PFSK-1 (cell line): ENCODE results near the gene CCSER2.

Experiments used
- POLR2AphosphoS5 ChIP-seq: IDR thresholded peaks from 2 replicates; pipeline ENCODE4 v1.6.1; 2012; ENCODE audit warnings: low read depth, mild to moderate bottlenecking, control low read depth, low read length, moderate library complexity
- TAF1 ChIP-seq: IDR thresholded peaks from 2 replicates; pipeline ENCODE4 v1.6.1; 2012; ENCODE audit warnings: low read length, control low read depth, borderline replicate concordance; ENCODE audit not compliant: insufficient read depth
- TF ChIP-seq, protein P1 (sequence below), 2 experiments: IDR thresholded peaks; 2 replicates each; pipeline versions ENCODE4 v1.6.1 to v1.8.0; 2011 to 2012; ENCODE audit warnings: low read depth in 2 of 2, low read length in 2 of 2, control low read depth in 1 of 2, inconsistent platforms in 1 of 2, mild to moderate bottlenecking in 1 of 2, moderate library complexity in 1 of 2; ENCODE audit not compliant: insufficient read depth in 1 of 2

DNA sequence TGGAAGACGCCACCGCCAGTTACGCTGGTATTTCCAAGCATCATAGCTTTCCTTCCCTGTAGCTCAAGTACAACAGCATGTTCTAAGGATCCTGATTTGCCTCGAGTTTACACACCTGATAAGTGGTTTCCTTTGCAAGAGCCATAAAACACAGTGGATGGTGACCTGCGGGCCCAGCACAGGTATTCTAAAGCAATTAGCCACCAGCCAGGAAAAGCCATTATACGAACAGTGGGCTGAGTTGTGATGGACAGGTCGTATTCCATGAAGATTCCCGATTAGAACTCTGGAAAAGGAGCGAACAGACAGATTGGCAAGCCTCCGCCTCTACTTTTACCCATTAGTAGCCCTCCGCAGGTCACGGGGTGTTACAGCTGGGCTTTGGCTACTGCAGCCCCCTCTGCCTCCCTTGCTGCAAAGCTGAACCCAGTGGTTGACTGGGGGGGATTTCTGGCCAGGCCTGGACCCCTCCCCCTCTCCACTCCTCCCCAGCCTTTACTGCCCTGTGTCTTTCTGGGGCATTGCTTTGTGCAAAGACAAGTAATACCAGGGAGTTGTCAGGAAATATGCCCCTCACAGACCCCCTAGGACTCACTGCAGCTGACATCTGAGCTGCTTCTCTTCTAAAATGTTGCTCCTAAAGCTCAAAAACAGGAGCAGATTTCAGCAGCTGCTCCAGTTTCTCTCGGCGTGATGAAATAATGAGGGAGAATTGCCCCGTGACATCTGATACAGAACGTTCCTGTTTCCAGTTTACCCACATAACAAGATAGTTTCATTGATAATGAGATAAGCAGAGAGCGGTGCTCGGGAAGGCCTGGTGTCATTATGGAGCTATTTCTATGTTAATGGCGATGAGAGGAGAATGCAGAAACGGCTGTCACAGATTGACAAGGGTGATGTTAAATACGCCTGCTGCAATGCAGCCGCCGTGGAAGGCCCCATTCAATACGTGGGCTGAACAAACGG lies 214.4 kb downstream of the CCSER2 start:
- no peak for TF ChIP-seq POLR2AphosphoS5
- no peak for TF ChIP-seq TAF1
- TF ChIP-seq, protein P1, sequence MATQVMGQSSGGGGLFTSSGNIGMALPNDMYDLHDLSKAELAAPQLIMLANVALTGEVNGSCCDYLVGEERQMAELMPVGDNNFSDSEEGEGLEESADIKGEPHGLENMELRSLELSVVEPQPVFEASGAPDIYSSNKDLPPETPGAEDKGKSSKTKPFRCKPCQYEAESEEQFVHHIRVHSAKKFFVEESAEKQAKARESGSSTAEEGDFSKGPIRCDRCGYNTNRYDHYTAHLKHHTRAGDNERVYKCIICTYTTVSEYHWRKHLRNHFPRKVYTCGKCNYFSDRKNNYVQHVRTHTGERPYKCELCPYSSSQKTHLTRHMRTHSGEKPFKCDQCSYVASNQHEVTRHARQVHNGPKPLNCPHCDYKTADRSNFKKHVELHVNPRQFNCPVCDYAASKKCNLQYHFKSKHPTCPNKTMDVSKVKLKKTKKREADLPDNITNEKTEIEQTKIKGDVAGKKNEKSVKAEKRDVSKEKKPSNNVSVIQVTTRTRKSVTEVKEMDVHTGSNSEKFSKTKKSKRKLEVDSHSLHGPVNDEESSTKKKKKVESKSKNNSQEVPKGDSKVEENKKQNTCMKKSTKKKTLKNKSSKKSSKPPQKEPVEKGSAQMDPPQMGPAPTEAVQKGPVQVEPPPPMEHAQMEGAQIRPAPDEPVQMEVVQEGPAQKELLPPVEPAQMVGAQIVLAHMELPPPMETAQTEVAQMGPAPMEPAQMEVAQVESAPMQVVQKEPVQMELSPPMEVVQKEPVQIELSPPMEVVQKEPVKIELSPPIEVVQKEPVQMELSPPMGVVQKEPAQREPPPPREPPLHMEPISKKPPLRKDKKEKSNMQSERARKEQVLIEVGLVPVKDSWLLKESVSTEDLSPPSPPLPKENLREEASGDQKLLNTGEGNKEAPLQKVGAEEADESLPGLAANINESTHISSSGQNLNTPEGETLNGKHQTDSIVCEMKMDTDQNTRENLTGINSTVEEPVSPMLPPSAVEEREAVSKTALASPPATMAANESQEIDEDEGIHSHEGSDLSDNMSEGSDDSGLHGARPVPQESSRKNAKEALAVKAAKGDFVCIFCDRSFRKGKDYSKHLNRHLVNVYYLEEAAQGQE (IDR thresholded peaks at IDR 0.05; ENCODE audit: insufficient read depth in 1 of 2, low read depth in 2 of 2, low read length in 2 of 2): no peak
